ENCODE results near the gene CLHC1. TPM values are rescaled to one million over a fixed set of nuclear protein-coding genes. Genes with fewer than 3 reads are reported as not detected.
A peak's percentile ranks its signal among the peaks of the same experiment; 100 is the strongest.
"Not testable (repeated sequence)": the region's sequence is repeated elsewhere in the genome, so short reads cannot be mapped to it uniquely, and the experiment has no call there.

Gene CLHC1
- total RNA-seq, 1 donor from 2014 or later, result 6.7 TPM

- no peak for DNase-seq (ENCODE audit: missing footprints)
- intact Hi-C loops (cut with DNase I), result no loop called here
- ATAC-seq, result no peak
These were observed 3.8 kb upstream of the CLHC1 start for GRCh38 chr2:55235724-55236538.

- ATAC-seq, result no peak
These were observed 1.5 kb upstream of the CLHC1 start for GRCh38 chr2:55233658-55233940.

GRCh38 chr2:55232863-55233657 is 967 bp upstream of the CLHC1 start:
- intact Hi-C loops (cut with DNase I), result loop anchor here (5.0 kb wide), 1 partner anchor 34 kb away; the partner anchor contains the start of gene MTIF2
- DNase-seq (ENCODE audit: missing footprints), result peak; percentile 61
- peak; percentile 15 for ATAC-seq

More at GRCh38 chr2:55233658-55233940, 1.5 kb upstream of the CLHC1 start:
- intact Hi-C loops (cut with DNase I), result loop anchor here (5.0 kb wide), 1 partner anchor 34 kb away; the partner anchor contains the start of gene MTIF2
- no peak for DNase-seq (ENCODE audit: missing footprints)

- intact Hi-C loops (cut with DNase I), result loop anchor here (5.0 kb wide), 1 partner anchor 36 kb away; the partner anchor contains the start of gene MTIF2
- DNase-seq (ENCODE audit: missing footprints), result no peak
- ATAC-seq, result no peak
These were observed 478 bp downstream of the CLHC1 start for GRCh38 chr2:55231546-55232083.

- DNase-seq (ENCODE audit: missing footprints) (no peak), ATAC-seq (no peak)
- intact Hi-C loops (cut with DNase I), result loop anchor here (5.0 kb wide), 1 partner anchor 37 kb away; the partner anchor contains the start of gene MTIF2
These were observed 1.5 kb downstream of the CLHC1 start for GRCh38 chr2:55230551-55230950.

GRCh38 chr2:55229221-55229620 is 2.9 kb downstream of the CLHC1 start:
- ATAC-seq, result no peak
- DNase-seq (ENCODE audit: missing footprints), result no peak
- intact Hi-C loops (cut with DNase I), result no loop called here

- ATAC-seq, result no peak
- intact Hi-C loops (cut with DNase I), result no loop called here
- no peak for DNase-seq (ENCODE audit: missing footprints)
These were observed 3.9 kb downstream of the CLHC1 start for GRCh38 chr2:55228226-55228563.

GRCh38 chr2:55227437-55228225 is 4.5 kb downstream of the CLHC1 start:
- intact Hi-C loops (cut with DNase I); DNase-seq (ENCODE audit: missing footprints); ATAC-seq: not testable (repeated sequence)

GRCh38 chr2:55225481-55226020 is 6.5 kb downstream of the CLHC1 start:
- DNase-seq (ENCODE audit: missing footprints), result no peak
- ATAC-seq, result no peak
- intact Hi-C loops (cut with DNase I), result no loop called here

- intact Hi-C loops (cut with DNase I), result no loop called here
- DNase-seq (ENCODE audit: missing footprints) (peak; percentile 76), ATAC-seq (peak; percentile 30)
These were observed 7.3 kb downstream of the CLHC1 start for GRCh38 chr2:55224761-55225261.

- intact Hi-C loops (cut with DNase I), result no loop called here
These were observed 7.9 kb downstream of the CLHC1 start for GRCh38 chr2:55223958-55224760.

GRCh38 chr2:55213822-55214221 is 18.3 kb downstream of the CLHC1 start:
- DNase-seq (ENCODE audit: missing footprints) (no peak), ATAC-seq (no peak)
- intact Hi-C loops (cut with DNase I), result no loop called here

More at GRCh38 chr2:55223958-55224760, 7.9 kb downstream of the CLHC1 start:
- DNase-seq (ENCODE audit: missing footprints), result peak; percentile 69
- ATAC-seq, result peak; percentile 21

GRCh38 chr2:55204950-55205349 is 27.1 kb downstream of the CLHC1 start:
- intact Hi-C loops (cut with DNase I), result no loop called here
- DNase-seq (ENCODE audit: missing footprints) (no peak), ATAC-seq (no peak)

GRCh38 chr2:55204536-55204935 is 27.6 kb downstream of the CLHC1 start:
- ATAC-seq (no peak), DNase-seq (ENCODE audit: missing footprints) (no peak)
- intact Hi-C loops (cut with DNase I), result no loop called here

- ATAC-seq, result no peak
- intact Hi-C loops (cut with DNase I), result no loop called here
- no peak for DNase-seq (ENCODE audit: missing footprints)
These were observed 31.7 kb downstream of the CLHC1 start for GRCh38 chr2:55200416-55200815.

- DNase-seq (ENCODE audit: missing footprints) (no peak), ATAC-seq (no peak)
- intact Hi-C loops (cut with DNase I), result no loop called here
These were observed 35.6 kb downstream of the CLHC1 start for GRCh38 chr2:55196526-55196925.

- DNase-seq (ENCODE audit: missing footprints); ATAC-seq; intact Hi-C loops (cut with DNase I): not testable (repeated sequence)
These were observed 40.2 kb downstream of the CLHC1 start for GRCh38 chr2:55191888-55192287.

GRCh38 chr2:55186837-55187236 is 45.3 kb downstream of the CLHC1 start:
- intact Hi-C loops (cut with DNase I), result not testable (repeated sequence)

More at GRCh38 chr2:55186837-55187236, 45.3 kb downstream of the CLHC1 start:
- not testable (repeated sequence) for DNase-seq (ENCODE audit: missing footprints); ATAC-seq

Measured in Right ventricle myocardium inferior (tissue), 1 donor.